ENCODE results near the gene ALPL. TPM values are rescaled to one million over a fixed set of nuclear protein-coding genes. Genes with fewer than 3 reads are reported as not detected.

The ALPL gene
- total and polyA plus RNA-seq, 10 donors = 19.5 to 222 (median 58.1) TPM

DNA sequence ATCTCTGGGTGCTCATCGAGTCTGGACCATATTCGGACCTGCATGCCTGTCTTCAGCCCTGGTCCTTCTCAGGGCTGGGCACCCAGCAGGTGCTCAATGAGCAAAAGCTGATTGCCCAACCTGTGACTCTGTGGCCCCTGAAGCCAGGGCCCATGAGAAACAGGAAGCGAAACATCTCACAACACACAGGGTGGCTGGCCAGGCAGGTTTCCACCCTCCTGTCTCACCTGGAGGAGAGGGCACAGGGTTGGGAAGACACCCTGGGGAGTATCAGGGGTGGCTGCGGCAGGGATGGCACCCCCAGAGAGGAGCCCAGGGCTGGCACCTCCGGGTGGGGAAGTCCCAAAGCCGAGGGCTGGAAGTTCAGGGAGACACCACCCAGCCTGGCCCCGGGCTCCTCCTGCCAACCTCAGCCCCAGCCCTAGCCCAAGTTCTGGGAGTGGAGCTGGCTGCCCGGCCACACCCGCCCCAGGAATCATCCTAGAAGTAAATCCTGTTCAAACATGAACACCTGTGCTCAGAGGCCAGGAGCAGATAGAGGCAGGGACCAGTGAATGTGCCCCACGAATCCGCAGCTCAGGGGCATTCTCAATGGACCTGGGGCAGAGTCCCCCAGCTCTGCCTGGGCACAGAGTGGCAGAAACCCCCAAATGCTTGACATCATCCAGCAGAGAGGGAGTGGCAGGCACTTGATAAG lies 105.3 kb downstream of the ALPL start:
- Histone ChIP-seq H3K4me1 (no peaks in the 10 kb centered on the region), H3K36me3 (no peaks in the 10 kb centered on the region), H3K4me3 (no peak overlapping the region), H3K27me3 (replicated peaks in 1 of 7) (peaks cover 0 to 24% (median 0%) of the 10 kb centered on the region in 7 donors), H3K27ac (no peak overlapping the region), H3K9me3 (no peaks in the 10 kb centered on the region)
- DNase-seq = no peak
- whole genome bisulfite sequencing, 5 donors = 70 to 92% (median 88%) methylated on average over 6 to 11 of the region's 11 CpGs
- intact Hi-C loops (cut with DNase I; ENCODE audit: low total_unique reads) = no loop called here
- no peak for TF ChIP-seq POLR2AphosphoS5 (IDR thresholded peaks at IDR 0.05)

DNA sequence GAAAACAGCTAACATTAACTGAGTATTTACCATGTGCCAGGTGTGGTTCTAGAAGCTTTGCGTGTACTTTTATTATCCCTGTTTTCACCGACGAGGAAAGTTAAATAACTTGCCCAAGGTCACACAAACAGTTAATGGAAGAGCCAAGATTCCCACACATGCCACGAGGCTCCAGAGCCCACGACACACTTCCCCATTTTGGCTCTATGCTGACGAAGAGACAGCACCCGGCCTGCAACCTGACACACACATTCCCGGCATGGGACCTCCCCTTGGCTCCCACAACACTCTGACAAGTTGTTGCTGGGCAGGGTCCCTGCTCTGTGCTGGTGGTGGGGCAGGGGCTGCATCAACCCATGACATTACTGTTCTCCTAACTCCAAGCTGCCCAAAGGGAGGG lies 107.1 kb downstream of the ALPL start:
- no peak for DNase-seq
- intact Hi-C loops (cut with DNase I; ENCODE audit: low total_unique reads) = no loop called here
- 48 to 62% (median 59%) methylated on average over 7 to 8 of the region's 8 CpGs for whole genome bisulfite sequencing, 5 donors
- TF ChIP-seq POLR2AphosphoS5 (IDR thresholded peaks at IDR 0.05) = no peak
- no peak for TF ChIP-seq POLR2A (IDR thresholded peaks at IDR 0.05)
- TF ChIP-seq, protein P1, sequence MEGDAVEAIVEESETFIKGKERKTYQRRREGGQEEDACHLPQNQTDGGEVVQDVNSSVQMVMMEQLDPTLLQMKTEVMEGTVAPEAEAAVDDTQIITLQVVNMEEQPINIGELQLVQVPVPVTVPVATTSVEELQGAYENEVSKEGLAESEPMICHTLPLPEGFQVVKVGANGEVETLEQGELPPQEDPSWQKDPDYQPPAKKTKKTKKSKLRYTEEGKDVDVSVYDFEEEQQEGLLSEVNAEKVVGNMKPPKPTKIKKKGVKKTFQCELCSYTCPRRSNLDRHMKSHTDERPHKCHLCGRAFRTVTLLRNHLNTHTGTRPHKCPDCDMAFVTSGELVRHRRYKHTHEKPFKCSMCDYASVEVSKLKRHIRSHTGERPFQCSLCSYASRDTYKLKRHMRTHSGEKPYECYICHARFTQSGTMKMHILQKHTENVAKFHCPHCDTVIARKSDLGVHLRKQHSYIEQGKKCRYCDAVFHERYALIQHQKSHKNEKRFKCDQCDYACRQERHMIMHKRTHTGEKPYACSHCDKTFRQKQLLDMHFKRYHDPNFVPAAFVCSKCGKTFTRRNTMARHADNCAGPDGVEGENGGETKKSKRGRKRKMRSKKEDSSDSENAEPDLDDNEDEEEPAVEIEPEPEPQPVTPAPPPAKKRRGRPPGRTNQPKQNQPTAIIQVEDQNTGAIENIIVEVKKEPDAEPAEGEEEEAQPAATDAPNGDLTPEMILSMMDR (IDR thresholded peaks at IDR 0.05 in 8 of 11, conservative IDR thresholded peaks at IDR 0.05 in 3 of 11) = no peak
- H3K4me1 ChIP-seq = no peaks in the 10 kb centered on the region
- H3K9me3 ChIP-seq = no peaks in the 10 kb centered on the region
- peaks cover 0 to 29% (median 6%) of the 10 kb centered on the region in 7 donors for H3K27me3 ChIP-seq (replicated peaks in 1 of 7)
- H3K4me3 ChIP-seq = no peak overlapping the region
- no peak overlapping the region for H3K27ac ChIP-seq
- no peaks in the 10 kb centered on the region for H3K36me3 ChIP-seq

DNA sequence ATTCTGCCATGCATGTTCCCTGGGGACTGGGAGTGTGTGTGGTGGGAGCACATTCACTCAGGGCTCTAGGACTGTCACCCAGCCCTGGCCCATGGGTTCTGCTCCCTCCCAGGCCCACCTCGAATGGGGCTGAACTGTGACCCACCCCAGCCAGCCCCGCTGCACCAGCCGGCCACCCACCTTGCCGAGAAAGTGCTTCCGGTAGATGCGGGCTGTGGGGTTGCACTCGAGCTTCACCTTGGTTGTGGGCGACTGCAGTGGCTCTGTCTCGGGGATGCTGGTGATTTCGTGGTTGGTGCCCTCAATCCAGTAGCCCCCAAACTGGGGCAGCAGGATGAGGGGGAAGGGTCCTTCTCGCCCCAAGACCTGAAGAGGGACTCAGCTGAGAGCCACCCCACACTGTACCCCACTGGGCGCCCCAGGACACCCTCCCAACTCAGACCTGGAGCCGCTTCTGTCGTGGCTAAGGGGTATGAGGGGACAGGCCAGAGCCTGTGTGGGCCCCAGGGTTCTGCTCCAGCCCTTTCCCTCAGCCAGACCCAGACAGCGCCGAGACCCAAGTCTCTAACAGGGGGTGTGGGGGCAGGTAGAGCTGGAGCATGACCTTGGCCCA lies 108.0 kb downstream of the ALPL start:
- DNase-seq = no peak
- Histone ChIP-seq H3K4me1 (peaks cover 0 to 7% (median 3%) of the 10 kb centered on the region in 6 donors), H3K4me3 (no peak overlapping the region), H3K36me3 (no peaks in the 10 kb centered on the region), H3K27ac (no peak overlapping the region), H3K27me3 (replicated peaks in 1 of 7) (peaks cover 0 to 34% (median 15%) of the 10 kb centered on the region in 7 donors), H3K9me3 (no peaks in the 10 kb centered on the region)
- WGBS, 5 donors = 89 to 95% (median 91%) methylated on average over 12 to 16 of the region's 16 CpGs
- TF ChIP-seq, protein P1 (IDR thresholded peaks at IDR 0.05 in 8 of 11, conservative IDR thresholded peaks at IDR 0.05 in 3 of 11) = no peak
- TF ChIP-seq POLR2A (IDR thresholded peaks at IDR 0.05) (no peak), POLR2AphosphoS5 (IDR thresholded peaks at IDR 0.05) (no peak)
- intact Hi-C loops (cut with DNase I; ENCODE audit: low total_unique reads) = no loop called here

DNA sequence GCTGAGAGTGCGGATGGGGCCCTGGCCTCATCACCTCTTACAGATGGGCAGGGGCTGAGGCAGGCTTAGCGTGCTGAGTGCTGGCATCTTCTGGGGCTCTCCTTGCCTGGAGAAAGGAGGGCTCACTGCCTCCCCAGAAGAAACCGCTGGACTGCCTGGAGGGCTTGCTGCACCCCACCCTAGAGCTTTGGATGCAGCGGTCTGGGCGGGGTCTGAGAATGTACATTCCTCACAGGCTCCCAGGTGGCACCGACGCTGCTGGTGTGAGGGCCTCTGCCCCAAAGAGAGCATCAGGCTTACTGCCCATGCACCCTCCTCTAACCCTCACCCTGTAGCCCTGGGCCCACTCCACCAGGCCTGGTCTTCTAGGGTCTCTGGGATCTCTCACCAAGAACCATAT lies 108.8 kb downstream of the ALPL start:
- WGBS, 5 donors = 73 to 94% (median 92%) methylated on average over 3 to 7 of the region's 7 CpGs
- H3K4me1 ChIP-seq = peaks cover 0 to 12% (median 4%) of the 10 kb centered on the region in 6 donors
- H3K9me3 ChIP-seq = no peaks in the 10 kb centered on the region
- no peaks in the 10 kb centered on the region for H3K36me3 ChIP-seq
- no peak overlapping the region for H3K27ac ChIP-seq
- peaks cover 0 to 41% (median 15%) of the 10 kb centered on the region in 7 donors for H3K27me3 ChIP-seq (replicated peaks in 1 of 7)
- H3K4me3 ChIP-seq = no peak overlapping the region
- TF ChIP-seq, protein P1 (IDR thresholded peaks at IDR 0.05 in 8 of 11, conservative IDR thresholded peaks at IDR 0.05 in 3 of 11) = no peak
- TF ChIP-seq POLR2A (IDR thresholded peaks at IDR 0.05) (no peak), POLR2AphosphoS5 (IDR thresholded peaks at IDR 0.05) (no peak)
- DNase-seq = no peak
- intact Hi-C loops (cut with DNase I; ENCODE audit: low total_unique reads) = no loop called here
